A172 (cell line): ENCODE results near the gene CSF2. TPM values are rescaled to one million over a fixed set of nuclear protein-coding genes. Genes with fewer than 3 reads are reported as not detected.

ENCODE experiments used
- DNase-seq: peaks from one replicate; pipeline ENCODE4 v3.0.0-alpha.2; 2015; ENCODE audit warnings: low spot score
- total RNA-seq: library from RNA; depleted of rRNA; stranded (reverse); fragments of >200 nt; shearing (Covaris generic); gene quantifications from 2 replicates; pipeline ENCODE4 v1.2.3, GENCODE V29; 2014

CSF2 gene
- total RNA-seq, 1 experiment from 2014 or later: 1.3 TPM

DNA sequence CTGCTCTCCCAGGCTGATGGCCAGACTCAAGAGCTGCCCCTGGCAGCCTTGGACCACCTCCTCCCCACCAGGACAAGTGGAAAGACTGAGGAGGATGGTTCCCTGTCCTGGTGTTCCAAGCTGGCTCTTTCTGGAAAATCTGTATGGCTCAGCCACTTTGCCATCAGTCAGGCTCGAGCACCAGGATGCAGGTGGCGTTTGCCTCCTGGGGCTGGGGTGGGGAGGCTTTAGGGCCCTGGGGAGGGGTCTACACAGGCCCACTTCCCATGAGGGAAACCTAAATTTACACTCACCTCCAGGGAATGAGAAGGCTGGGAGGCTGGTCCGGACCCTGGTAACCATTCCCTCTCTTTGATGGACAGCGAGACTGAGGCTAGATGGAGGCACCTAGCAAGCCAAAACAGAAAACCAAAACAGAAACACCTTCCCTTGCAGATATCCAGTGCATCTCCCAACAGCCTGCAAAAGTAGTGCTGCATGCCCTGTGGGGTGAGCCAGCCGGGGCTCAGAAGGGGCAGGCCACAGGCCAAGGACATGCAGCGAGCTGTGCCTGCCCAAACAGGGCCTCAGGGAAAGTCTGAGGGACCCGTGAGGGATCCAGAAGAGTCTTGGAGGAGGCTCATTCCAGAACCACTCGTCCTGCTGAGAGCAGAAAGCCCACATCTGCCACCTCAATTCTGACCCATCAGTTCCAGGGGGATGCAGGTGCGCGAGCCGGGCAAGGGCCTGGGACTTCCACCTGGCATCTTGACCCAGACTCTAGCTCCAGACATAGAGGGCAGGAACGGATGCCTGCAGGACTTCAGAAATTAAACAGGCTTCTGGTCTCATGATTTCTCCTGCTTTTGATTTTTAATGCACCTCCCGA lies 5.4 kb upstream of the CSF2 start:
- DNase-seq: no peak

DNA sequence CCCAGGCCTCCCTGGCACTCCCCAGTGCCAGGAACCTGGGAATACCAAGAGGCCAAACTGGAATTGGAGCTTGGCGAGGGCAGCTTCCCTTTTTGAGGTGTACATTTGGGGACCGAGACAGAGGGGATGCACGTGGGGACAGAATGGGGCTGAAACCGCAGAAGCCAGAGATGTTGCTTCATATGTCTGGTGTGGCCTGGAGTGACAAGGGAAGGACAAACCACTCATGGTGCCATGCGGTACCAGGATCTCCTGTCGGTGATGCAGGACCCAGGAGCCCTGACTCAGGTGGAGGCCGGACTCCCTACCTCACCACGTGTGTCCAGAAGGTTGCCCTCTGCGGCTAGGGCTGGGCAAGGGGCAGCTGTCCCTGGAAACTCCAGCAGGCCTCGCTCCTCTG lies 4.0 kb upstream of the CSF2 start:
- DNase-seq: no peak

DNA sequence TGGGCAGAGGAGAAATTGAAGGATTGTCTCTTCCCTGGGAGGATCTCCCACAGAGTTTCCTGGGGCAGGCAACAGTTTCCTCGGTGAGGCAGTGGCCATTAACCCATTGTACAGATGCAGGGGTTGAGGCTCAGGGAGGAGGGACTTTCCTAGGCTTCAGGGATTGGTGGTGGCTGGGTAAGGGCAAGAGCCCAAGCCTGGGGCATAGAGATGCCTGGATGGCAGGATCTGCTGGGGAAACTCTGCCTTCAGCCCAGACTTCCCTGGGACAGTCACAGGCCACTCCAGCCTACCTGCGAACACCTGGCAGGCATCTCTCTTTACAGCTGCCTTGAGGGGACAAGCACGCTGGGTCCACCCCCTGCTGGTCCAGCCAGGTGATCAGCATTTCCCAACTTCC lies 3.6 kb upstream of the CSF2 start:
- DNase-seq: no peak

DNA sequence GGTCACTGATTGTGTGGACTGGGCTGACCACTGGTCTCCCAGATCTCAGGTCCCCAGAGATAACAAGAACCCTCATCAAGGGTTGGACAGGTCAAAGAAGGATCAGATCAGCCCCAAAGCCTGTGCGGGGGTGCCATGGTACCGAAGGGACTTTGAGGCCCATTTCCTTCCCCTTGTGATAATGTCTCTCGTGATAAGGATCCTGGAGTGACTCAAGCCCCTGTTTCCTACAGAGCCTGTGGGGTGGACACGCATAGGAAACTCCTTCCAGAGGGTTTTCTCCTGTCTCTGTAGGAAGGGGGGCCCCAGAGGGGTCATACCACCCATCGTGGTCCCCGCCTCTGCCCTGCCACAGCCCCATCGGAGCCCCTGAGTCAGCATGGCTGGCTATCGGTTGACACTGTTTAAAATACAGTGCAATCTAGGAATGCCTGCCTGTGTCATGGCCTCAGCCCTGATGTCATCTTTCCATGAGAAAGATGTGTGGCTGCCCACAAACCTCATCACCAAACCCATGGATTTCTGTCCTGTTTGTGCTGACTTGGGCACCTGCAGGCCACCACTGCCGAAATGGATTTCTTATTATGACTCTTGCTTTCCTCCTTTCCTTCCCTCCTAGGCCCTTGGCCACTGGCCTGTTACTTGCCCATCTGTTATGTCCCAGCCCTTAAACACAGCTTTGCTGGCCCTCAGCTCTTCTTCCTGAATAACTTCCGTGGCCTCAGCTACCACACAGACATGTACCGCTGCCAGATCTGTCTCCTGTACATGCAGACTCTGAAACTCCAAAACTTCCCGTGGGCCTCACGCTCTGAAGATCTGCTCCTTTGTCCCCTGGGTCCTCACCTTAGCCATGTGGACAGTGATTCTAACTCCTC lies 2.9 kb upstream of the CSF2 start:
- peak; percentile 39 for DNase-seq

DNA sequence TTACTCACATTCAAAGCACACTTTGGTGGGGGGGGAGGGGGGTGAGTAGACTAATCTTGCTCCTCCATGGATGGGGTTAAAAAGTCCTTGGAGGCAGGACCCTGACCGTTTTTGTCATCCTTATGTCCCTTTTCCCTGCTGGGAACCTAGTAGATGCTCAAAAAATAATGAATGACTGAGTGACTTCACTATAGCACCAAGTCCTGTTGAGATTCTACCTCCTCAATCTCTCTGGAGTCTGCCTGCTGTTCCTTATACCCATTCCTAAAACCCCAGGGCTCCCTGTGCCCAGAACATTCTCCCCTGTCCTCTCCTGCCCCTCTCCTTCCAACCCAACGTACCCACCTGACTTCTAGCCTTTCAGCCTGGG lies 2.3 kb upstream of the CSF2 start:
- DNase-seq: no peak

DNA sequence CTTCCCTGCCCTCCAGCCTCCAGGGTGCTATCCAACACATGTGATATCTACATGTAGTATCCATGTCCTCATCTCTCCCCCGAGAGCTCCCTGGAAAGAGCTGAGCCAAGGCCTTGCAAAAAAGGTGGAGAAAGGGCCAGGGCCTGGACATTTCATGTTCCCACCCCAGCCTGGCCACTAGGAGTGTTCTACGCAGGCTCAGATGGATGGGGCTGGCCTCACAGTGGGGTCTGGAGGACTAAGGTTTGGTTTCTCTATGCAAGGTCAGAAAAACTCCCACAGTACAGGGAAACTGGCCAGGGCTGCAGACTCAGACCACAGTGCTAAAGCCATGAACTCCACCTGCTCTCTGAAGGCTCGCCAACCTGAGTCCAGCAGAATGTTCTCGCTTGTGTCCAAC lies 1.5 kb upstream of the CSF2 start:
- DNase-seq: no peak

DNA sequence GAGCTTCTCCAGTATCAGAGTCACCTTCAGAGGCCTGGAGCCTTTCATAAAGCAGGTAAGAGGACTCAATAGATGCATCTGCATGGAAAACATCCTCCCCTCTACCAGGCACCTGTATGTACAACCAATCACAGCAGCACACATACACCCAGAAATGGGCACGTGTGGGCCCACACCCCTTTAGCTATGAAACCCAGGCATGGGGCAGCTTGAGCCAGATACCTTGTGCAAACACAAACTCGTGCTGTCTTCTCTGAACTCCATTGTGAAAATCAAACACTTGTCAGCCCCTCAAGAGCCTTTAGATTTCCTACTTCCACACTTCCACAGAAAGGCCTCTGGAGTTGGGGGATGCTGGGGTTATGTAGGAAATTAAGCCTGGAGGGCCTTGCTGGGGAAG lies 1.1 kb upstream of the CSF2 start:
- DNase-seq: no peak

DNA sequence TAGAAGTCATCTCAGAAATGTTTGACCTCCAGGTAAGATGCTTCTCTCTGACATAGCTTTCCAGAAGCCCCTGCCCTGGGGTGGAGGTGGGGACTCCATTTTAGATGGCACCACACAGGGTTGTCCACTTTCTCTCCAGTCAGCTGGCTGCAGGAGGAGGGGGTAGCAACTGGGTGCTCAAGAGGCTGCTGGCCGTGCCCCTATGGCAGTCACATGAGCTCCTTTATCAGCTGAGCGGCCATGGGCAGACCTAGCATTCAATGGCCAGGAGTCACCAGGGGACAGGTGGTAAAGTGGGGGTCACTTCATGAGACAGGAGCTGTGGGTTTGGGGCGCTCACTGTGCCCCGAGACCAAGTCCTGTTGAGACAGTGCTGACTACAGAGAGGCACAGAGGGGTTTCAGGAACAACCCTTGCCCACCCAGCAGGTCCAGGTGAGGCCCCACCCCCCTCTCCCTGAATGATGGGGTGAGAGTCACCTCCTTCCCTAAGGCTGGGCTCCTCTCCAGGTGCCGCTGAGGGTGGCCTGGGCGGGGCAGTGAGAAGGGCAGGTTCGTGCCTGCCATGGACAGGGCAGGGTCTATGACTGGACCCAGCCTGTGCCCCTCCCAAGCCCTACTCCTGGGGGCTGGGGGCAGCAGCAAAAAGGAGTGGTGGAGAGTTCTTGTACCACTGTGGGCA lies 642 bp downstream of the CSF2 start:
- no peak for DNase-seq

DNA sequence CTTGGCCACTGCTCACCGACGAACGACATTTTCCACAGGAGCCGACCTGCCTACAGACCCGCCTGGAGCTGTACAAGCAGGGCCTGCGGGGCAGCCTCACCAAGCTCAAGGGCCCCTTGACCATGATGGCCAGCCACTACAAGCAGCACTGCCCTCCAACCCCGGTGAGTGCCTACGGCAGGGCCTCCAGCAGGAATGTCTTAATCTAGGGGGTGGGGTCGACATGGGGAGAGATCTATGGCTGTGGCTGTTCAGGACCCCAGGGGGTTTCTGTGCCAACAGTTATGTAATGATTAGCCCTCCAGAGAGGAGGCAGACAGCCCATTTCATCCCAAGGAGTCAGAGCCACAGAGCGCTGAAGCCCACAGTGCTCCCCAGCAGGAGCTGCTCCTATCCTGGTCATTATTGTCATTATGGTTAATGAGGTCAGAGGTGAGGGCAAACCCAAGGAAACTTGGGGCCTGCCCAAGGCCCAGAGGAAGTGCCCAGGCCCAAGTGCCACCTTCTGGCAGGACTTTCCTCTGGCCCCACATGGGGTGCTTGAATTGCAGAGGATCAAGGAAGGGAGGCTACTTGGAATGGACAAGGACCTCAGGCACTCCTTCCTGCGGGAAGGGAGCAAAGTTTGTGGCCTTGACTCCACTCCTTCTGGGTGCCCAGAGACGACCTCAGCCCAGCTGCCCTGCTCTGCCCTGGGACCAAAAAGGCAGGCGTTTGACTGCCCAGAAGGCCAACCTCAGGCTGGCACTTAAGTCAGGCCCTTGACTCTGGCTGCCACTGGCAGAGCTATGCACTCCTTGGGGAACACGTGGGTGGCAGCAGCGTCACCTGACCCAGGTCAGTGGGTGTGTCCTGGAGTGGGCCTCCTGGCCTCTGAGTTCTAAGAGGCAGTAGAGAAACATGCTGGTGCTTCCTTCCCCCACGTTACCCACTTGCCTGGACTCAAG lies 1.5 kb downstream of the CSF2 start:
- no peak for DNase-seq

DNA sequence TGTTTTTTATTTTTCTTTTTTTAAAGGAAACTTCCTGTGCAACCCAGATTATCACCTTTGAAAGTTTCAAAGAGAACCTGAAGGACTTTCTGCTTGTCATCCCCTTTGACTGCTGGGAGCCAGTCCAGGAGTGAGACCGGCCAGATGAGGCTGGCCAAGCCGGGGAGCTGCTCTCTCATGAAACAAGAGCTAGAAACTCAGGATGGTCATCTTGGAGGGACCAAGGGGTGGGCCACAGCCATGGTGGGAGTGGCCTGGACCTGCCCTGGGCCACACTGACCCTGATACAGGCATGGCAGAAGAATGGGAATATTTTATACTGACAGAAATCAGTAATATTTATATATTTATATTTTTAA lies 2.1 kb downstream of the CSF2 start:
- DNase-seq: no peak

DNA sequence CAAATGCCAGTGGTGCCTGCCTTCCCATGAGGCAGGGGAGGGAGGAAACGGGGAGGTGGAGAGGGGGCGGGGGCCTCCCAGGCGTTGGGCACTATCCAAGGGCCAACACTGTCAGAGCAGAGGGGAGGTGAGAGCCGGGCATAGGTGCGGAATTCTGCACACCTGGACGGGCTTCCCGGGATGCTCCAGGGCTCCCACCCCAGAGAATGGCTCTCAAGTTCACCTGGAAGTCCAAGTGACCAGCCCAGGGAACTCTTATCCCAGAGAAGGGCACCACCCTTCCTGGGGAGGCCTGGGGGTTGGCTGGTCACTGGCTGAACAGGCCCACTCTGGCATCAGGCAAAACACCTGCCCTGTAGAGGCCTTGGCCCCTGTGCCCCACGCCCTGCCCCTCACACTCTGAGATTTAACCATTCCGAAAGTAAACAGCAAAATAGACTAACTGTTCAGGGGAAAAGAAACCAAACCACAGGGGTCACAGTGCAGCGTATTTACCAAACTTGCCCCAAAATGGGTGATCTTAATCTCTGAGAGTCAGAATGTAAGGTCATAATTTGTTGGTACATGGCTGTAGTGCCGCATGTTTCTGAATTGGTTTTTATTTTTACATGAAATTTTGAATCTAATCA lies 2.7 kb downstream of the CSF2 start:
- no peak for DNase-seq

DNA sequence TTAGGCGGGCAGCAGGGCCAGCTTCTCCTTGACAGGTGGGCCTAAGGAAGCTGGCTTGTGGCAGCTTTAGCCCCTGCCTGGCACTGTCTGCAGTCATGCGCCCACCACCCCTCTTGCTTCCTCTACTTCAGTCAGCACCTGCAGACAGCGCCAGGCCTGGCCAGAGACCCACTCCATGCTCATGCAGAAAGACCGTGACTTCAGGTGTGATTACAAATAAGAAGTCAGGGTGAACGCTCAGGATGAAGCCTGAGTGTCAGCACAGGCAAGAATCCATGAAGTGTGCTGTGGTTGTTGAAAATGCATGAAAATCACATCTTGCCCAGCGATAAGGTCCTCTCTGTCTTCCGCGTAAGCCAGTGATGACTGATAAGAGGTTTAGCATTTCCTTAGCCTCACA lies 3.4 kb downstream of the CSF2 start:
- no peak for DNase-seq

DNA sequence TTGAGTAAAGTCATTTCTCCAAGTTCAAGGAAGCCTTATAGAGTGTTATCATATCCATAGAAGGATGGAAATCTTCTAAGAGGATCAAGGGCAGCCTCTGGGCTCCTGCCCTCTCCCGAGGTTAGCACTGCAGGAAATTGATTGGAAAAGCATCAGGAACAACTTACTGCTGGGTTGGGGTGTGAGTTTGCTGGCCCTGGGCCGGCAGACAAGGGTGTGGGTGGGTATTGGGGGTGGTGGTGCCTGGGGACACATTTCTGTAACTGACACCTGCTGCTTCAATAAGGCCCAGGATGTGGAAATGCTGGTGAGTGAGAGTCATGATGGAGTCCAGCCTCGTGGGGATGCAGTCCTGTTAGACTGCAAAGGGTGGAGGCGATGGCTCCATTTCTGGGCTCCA lies 5.5 kb downstream of the CSF2 start:
- DNase-seq: no peak

DNA sequence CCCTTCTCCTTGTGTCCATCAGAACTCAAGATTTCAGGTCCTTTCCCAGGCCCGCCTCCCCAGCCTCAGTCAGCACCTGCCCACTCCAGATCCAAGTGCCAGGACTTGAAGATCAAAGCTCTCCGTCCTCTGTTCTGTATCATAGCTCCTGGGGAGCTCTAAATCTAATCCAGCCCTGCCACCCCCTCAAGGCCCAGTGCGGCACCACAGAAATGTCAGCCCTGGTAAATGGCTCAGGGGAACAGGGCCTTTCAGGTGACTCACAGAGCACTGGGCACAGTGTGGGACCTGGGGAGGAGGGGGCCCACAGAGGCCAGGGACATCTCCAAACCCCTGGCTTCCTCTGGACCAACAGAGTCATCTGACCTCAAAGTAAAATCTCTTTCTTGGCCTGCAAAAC lies 6.0 kb downstream of the CSF2 start:
- DNase-seq: no peak

DNA sequence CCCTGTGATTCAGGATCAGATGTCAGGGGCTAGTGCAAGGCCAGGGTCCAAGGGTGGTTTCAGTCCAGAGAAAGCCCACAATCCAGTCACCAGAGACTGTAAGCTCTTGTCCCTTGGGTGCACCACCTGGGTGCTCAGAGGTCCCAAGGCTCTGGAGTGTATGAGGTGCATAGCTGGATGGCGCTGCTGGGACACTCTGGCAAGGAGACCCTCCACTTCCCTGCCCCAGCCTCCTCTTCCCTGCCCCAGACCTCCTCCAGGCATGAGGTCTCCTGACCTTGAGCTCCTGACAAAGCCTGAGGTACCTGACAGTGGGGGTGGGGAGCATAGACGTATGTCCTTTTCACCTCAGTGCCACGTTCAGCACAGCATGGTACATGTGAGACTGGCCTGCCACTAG lies 7.0 kb downstream of the CSF2 start:
- no peak for DNase-seq

DNA sequence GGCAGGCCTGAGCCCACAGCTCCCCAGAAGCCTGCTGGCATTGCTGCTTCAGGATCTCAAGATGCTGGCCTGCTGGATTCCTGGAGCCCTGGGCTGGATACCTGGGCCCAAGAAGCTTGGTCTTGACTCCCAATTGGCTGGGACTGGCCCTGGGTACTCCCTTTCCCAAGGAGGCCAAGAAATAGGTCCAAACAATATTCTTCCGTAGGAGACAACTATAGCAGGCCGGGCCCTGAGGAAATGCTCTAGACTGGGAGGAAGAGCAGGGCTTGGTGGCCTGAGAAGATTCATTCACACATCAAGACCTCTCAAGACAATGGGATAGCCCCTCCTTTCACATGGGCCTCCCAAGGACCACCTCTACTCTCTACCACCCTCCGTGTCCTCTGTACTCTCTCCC lies 7.9 kb downstream of the CSF2 start:
- no peak for DNase-seq

DNA sequence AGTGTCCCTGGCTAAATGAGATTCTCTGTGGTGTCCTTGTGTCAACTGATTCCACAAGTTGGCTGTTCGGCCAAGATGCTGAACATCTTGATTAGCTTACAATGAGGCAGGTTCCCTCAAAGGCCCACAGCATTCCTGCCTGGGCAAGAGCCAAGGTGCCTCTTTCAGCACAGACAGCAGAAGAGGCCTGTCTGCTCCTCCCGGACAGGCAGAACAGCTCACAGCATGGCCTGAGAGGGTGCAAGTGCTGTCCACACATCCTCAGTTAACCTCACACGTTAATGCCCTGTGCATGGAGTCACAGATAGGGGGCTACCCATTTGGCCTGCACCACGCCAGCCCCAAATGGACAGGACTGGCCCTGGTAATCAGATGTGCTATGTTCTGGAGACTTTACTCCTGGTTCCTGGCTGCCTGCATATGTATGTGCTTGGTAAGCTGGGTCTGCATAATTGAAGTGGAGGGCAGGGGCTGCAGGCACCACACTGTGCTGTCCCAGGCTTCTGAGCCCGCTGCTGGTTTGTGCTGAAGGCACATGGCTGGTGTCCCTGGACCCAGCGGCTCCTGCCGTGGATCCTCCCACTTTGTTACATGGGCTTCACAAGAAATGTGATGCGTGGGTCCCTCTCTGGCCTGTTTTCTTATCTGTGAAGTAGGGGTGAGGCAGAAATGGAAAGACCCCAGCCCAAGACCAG lies 8.9 kb downstream of the CSF2 start:
- no peak for DNase-seq

DNA sequence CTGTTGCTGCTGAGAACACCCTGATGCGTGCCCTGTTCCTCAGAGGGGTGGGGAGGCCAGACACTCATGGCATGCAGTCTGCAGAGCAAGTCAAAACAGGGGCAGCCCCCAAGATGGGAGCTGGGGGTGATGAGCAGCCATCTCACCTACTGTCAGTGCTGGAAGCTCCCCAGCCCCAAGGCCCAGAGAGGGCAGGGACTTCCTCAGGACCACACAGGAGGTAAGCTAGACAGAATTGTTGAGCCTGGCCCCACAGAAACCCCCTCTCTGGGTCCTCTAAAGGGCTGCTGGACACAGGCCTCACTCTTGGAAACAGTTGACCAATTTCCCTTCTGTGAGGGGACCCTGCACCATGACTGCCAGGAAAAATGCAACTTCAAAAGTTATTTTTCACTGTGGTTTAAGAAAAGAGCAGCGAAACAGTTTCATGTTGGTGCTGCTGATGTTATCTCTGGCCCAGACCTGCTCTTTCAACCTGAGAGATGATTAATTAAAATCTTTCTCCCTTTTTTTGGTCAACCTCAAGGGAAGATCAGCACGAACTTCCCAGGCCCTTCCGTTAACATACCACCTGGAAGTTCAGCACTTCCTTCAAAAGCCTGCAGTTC lies 9.6 kb downstream of the CSF2 start:
- no peak for DNase-seq

DNA sequence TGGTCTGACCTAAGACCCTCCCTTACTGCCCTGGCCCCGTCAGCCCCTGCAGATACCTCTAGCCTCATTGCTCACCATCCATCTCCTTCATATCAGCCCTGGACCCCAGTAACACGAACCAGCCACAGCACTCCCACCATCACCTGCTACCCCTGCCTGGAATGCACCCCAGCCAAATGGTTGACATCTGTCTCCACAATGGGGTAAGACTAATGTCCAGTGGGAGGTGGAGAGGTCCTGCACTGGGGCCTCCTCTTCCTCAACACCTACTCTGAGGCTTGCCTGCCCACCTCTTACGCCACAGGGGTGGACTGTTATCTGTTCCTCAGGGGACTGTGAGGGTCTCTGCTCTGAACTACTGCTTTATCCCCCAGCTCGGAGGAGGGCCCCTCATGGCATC lies 12.1 kb downstream of the CSF2 start:
- DNase-seq: no peak

DNA sequence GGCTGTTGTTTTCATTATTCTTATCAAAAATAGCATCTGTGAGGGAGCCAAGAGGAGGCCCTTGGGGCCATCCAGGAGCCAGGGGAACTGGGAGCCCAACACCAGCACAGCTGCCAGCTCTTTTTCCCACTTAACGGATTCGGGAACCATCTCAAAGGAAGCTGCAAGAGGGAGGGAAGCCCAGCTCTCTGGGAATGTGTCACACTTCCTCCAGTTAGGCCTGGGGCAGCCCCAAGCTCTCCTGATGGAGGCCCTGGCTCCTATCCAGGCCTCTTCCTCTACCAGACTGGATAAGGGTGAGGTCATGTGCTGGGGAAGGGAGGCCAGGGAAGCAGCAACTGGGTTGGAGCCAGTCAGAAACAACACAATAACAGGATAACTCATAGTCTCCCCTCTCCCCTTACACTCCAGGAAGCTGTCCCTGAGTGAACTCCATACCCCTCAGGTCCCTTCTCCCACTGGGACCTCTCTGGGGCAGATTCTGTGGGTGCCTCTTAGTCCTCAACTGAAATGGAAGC lies 12.7 kb downstream of the CSF2 start:
- DNase-seq: peak; percentile 99
